HUES6 (cell line): ENCODE data around the gene TMED6.

ENCODE experiments used
- H3K27ac ChIP-seq: 2 replicates; pipeline ENCODE4 v1.7.0; 2013; ENCODE audit warnings: low read depth, mild to moderate bottlenecking, low read length, inconsistent platforms
- H3K27me3 ChIP-seq: 2 replicates; pipeline ENCODE4 v1.6.1; 2013; ENCODE audit warnings: low read length; ENCODE audit not compliant: control insufficient read depth, insufficient read depth
- H3K36me3 ChIP-seq: 2 replicates; pipeline ENCODE4 v1.6.1; 2013; ENCODE audit warnings: low read length; ENCODE audit not compliant: control insufficient read depth, insufficient read depth
- H3K4me1 ChIP-seq: 2 replicates; pipeline ENCODE4 v1.6.1; 2013; ENCODE audit warnings: low read length; ENCODE audit not compliant: control insufficient read depth, insufficient read depth
- H3K4me3 ChIP-seq: 2 replicates; pipeline ENCODE4 v1.5.1; 2013; ENCODE audit warnings: low read depth, low read length
- H3K9ac ChIP-seq: one replicate; pipeline ENCODE4 v1.6.1; 2013; ENCODE audit warnings: mild to moderate bottlenecking, low read length
- H3K9me3 ChIP-seq: 2 replicates; pipeline ENCODE4 v1.6.1; 2013; ENCODE audit warnings: low read depth, low read length; ENCODE audit not compliant: control insufficient read depth, insufficient read depth

Gene TMED6

DNA sequence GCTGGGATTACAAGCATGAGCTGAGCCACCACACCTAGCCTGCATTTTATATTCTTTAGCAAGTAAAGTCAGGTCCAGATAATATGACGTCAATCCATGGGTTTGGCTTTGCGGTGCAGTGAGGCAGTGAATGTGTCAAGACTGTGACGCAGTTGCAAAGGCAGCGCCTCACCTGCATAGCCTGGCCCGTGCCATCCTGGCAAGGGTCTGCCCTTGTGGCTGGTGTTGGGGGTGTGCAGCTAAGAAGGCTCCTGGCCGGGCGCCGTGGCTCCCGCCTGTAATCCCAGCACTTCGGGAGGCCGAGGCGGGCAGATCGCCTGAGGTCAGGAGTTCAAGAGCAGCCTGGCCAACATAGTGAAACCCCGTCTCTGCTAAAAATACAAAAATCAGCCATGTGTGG lies 28.2 kb downstream of the TMED6 start:
- Histone ChIP-seq H3K27ac (no peak overlapping the region), H3K4me1 (peaks cover 4% of the 10 kb centered on the region; the same call in 1 of the 2 replicates), H3K27me3 (no peaks in the 10 kb centered on the region), H3K4me3 (no peak overlapping the region), H3K9me3 (no peaks in the 10 kb centered on the region), H3K9ac (no peak overlapping the region), H3K36me3 (peaks cover 96% of the 10 kb centered on the region)

DNA sequence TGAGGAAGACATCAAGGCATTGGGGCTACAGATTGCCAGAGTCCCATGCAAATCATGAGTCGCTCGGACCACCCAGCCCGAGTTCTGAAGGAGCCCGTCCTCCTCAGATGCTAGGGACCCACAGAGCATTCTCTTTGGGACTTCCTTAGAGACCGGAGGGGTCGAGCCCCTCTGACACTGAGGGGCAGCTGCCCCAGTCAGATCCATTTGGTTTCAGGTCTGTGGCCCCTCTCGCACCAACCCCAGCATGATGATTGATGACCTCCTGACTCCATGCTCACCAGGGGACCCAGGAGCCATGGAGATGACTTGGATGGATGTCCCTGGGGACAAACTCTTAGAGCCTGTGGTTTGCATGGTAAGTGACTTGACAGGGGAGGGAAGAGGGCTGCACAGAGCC lies 29.2 kb downstream of the TMED6 start:
- Histone ChIP-seq H3K27me3 (no peaks in the 10 kb centered on the region), H3K4me1 (no peaks in the 10 kb centered on the region), H3K9me3 (no peaks in the 10 kb centered on the region), H3K27ac (no peak overlapping the region), H3K36me3 (peaks cover 91% of the 10 kb centered on the region), H3K9ac (no peak overlapping the region), H3K4me3 (no peak overlapping the region)

DNA sequence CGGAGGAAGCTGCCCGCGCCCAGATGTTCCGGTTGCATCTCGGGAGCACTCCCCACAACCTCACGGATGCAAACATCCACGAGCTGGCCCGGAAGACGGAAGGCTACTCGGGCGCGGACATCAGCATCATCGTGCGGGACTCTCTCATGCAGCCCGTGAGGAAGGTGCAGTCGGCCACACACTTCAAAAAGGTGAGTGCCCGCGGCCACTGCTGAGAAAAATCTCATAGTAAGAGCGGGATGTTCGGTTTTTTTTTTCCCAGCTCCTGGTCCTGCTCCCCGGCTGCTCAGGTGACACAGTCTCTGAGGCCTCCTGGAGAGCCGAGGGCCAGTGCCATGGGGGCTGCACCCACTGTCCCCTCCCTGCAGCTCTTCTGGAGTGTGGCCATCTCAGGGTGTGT lies 30.5 kb downstream of the TMED6 start:
- Histone ChIP-seq H3K4me3 (no peak overlapping the region), H3K27ac (no peak overlapping the region), H3K9ac (no peak overlapping the region), H3K4me1 (no peaks in the 10 kb centered on the region), H3K27me3 (no peaks in the 10 kb centered on the region), H3K36me3 (peaks cover 92% of the 10 kb centered on the region), H3K9me3 (no peaks in the 10 kb centered on the region)

GRCh38 chr16:69320740-69321073 lies 30.9 kb downstream of the TMED6 start:
- Histone ChIP-seq H3K27ac (no peak overlapping the region), H3K4me3 (no peak overlapping the region), H3K36me3 (peaks cover 92% of the 10 kb centered on the region), H3K4me1 (no peaks in the 10 kb centered on the region), H3K27me3 (no peaks in the 10 kb centered on the region), H3K9ac (no peak overlapping the region), H3K9me3 (no peaks in the 10 kb centered on the region)

- Histone ChIP-seq H3K4me1 (no peaks in the 10 kb centered on the region), H3K27me3 (no peaks in the 10 kb centered on the region), H3K9me3 (no peaks in the 10 kb centered on the region), H3K36me3 (peaks cover 94% of the 10 kb centered on the region), H3K4me3 (no peak overlapping the region), H3K27ac (no peak overlapping the region), H3K9ac (no peak overlapping the region)
Observed at GRCh38 chr16:69319826-69320739, 31.5 kb downstream of the TMED6 start.

DNA sequence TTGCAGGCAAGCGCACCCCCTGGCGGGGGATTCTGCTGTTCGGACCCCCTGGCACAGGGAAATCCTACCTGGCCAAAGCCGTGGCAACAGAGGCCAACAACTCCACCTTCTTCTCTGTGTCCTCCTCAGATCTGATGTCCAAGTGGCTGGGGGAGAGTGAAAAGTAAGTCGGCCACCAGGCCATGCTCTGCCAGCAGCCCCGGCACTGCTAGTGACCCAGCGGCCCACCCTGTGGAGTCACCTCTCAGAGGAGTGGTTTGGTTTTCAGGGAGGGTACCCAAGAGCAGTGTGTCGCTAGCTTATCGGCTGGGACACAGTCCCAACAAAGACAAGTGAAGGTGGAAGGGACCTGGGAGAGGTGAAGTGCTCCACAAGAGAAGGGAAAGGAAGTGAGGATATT lies 32.2 kb downstream of the TMED6 start:
- no peaks in the 10 kb centered on the region for H3K27me3 ChIP-seq
- no peaks in the 10 kb centered on the region for H3K4me1 ChIP-seq
- peaks cover 93% of the 10 kb centered on the region for H3K36me3 ChIP-seq
- no peak overlapping the region for H3K27ac ChIP-seq
- H3K4me3 ChIP-seq = no peak overlapping the region
- H3K9ac ChIP-seq = no peak overlapping the region
- no peaks in the 10 kb centered on the region for H3K9me3 ChIP-seq

GRCh38 chr16:69318911-69319289 lies 32.7 kb downstream of the TMED6 start:
- H3K9me3 ChIP-seq = no peaks in the 10 kb centered on the region
- no peaks in the 10 kb centered on the region for H3K27me3 ChIP-seq
- no peak overlapping the region for H3K9ac ChIP-seq
- no peaks in the 10 kb centered on the region for H3K4me1 ChIP-seq
- H3K27ac ChIP-seq = no peak overlapping the region
- peaks cover 92% of the 10 kb centered on the region for H3K36me3 ChIP-seq
- H3K4me3 ChIP-seq = no peak overlapping the region

- H3K4me3 ChIP-seq = no peak overlapping the region
- H3K36me3 ChIP-seq = peaks cover 87% of the 10 kb centered on the region
- H3K9me3 ChIP-seq = no peaks in the 10 kb centered on the region
- H3K27me3 ChIP-seq = no peaks in the 10 kb centered on the region
- H3K27ac ChIP-seq = no peak overlapping the region
- no peaks in the 10 kb centered on the region for H3K4me1 ChIP-seq
- no peak overlapping the region for H3K9ac ChIP-seq
Observed at GRCh38 chr16:69318177-69318910, 33.2 kb downstream of the TMED6 start.

DNA sequence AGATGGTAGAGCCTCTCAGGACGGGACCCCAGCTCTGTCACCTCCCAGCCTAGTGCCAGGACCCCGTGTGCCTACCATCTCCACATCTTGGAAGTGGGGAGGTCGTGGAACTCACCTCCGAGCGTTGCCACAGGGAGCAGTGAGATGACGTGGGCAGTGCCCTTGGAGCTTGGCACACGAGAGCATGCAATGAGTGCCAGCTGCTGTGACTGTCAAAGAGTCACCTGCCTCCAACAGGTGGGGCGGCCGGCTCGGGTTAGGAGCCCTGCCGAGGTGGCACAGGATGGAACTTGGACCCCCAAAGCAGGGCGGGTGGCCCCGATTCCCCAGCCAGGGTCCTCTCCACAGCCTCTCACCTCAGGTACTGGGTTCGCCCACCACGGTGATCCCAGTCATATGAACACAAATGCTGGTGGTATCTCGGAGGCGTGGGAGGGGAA lies 35.0 kb downstream of the TMED6 start:
- Histone ChIP-seq H3K9ac (no peak overlapping the region), H3K36me3 (peaks cover 69% of the 10 kb centered on the region), H3K4me1 (peaks cover 4% of the 10 kb centered on the region; the same call in 1 of the 2 replicates), H3K27me3 (no peaks in the 10 kb centered on the region), H3K4me3 (no peak overlapping the region), H3K27ac (no peak overlapping the region), H3K9me3 (no peaks in the 10 kb centered on the region)

DNA sequence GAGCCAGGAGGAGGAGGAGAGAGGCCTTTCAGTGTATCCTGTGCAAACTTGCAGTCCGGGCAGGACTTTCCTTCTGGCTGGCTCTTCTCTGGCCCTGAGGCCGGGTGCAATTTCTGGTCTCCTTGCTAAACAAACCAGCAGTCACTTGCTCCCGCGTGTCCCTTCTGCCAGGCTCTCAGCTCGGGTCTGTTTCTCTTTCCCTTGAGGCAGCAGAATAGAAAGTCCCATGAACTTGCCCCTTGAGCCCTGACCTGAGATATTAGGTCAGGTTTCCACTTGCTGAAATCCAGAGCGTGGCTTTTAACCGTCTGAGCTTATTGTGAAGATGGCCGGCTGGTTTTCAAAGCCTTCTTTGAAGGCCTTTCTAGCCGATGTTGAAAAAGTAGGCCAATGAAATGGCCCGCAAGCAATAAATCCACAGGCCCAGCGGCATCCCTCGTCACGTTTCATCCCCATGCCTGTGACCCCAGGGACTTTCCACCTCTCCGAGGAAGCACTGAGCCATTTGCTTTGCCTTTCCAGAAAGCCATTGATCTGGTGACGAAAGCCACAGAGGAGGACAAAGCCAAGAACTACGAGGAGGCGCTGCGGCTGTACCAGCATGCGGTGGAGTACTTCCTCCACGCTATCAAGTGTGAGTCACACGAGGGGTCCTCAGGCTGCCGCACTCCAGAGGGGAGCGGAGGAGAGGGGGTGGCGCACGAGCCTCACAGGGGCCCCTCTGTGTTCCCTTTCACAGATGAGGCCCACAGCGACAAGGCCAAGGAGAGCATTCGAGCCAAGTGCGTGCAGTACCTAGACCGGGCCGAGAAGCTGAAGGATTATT lies 35.9 kb downstream of the TMED6 start:
- Histone ChIP-seq H3K27me3 (no peaks in the 10 kb centered on the region), H3K27ac (no peak overlapping the region), H3K9me3 (no peaks in the 10 kb centered on the region), H3K4me3 (no peak overlapping the region), H3K4me1 (peaks cover 5% of the 10 kb centered on the region; the same call in 1 of the 2 replicates), H3K9ac (no peak overlapping the region), H3K36me3 (peaks cover 60% of the 10 kb centered on the region)
